Measurements from ENCODE around the gene CYP24A1.

The CYP24A1 gene

DNA sequence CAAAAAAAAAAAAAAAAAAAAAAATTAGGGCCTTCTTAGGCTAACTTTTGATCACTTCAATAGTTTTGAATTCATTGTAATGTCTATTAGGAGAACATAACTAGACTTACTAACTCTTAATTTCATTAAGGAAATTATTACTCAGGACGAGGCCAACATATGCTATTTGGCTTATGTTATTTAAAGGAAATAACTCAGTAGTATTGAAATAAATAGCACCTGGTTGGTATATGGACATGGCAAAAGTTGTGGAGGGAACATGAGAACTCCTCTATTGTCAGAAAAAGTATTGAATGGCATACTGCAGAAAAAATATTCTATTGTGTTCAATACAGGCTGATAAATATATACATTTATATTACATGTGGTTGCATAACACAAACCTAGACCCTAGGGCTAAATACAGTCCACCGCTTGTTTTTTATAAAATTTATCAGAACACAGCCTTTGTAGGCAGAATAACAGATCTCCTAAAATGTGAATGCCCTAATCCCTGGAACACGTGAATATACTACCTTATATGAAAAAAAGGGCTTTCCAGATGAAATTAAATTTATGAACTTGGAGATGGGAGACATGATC, 18.0 kb downstream of the CYP24A1 start:
- no peak for DNase-seq

DNA sequence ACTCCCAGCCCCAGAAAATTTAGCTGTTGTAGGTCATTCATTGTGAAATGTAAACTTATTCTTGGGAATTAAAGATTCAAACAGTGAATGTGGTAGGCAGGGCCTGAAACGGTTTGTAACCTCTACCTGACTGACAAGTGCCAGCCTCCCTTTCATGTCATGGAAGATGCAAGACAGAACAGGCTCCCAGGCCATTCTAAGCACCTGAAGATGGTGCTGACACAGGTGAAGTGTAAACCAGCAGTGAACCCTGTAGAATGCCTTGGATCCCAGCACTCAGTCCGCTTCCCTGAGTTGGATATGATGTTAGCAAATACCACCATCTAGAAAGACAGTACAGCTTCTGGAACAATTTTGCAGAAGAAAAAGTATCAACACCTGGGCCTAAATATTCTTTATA, 19.3 kb downstream of the CYP24A1 start:
- no peak for DNase-seq

- DNase-seq = no peak
Measured at GRCh38 chr20:54153847-54154246, 19.9 kb downstream of the CYP24A1 start.

DNA sequence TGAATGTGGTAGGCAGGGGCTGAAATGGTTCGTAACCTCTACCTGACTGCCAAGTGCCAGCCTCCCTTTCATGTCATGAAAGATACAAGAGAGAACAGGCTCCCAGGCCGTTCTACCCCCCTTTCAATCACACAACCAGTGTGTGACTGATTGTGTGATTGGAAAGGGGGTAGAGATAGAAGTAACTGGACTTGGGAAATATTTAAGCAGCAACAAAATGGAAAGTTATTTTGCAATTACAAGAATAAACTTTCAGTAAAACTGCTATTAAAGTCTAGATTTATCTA, 20.8 kb downstream of the CYP24A1 start:
- no peak for DNase-seq

DNA sequence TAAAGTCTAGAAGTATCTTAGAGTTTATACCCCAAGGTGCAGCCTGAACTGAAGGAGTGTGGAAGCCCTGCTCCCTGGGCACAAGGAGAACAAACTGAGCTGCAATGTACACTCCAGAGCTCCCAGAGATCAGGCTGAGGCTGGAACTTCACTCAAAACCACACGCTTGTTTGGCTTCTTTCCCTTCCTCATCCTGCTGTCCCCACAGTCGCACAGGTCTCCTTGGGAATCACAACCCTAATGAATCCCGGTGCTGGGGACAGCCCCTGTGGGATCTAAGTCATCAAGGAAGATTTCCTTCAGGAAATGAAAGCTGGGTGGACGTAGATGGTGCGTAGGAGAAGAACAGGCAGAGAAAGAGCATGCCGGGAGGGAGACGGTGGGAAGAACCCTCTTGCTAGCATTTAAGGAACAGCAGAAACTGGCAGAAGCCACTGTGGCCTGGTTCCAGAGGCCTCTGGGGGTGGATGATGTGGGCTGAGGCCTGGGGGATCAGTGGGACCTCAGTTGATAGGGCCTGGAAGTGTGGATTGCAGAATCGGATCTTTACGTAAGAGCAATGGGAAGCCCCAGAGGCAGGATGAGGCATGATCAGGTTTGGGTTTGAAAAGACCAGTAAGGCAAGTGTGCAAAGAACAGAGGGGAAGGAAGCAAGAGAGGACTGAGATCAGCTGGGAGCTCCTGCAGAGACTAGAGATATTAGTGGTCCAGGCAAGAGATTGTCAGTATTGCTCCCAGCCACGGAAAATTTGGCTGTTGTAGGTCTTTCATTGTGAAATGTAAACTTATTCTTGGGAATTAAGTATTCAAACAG, 21.4 kb downstream of the CYP24A1 start:
- no peak for DNase-seq

- no peak for DNase-seq
Measured at GRCh38 chr20:54151511-54152226, 22.1 kb downstream of the CYP24A1 start.

- no peak for DNase-seq
Measured at GRCh38 chr20:54151075-54151439, 22.7 kb downstream of the CYP24A1 start.

DNA sequence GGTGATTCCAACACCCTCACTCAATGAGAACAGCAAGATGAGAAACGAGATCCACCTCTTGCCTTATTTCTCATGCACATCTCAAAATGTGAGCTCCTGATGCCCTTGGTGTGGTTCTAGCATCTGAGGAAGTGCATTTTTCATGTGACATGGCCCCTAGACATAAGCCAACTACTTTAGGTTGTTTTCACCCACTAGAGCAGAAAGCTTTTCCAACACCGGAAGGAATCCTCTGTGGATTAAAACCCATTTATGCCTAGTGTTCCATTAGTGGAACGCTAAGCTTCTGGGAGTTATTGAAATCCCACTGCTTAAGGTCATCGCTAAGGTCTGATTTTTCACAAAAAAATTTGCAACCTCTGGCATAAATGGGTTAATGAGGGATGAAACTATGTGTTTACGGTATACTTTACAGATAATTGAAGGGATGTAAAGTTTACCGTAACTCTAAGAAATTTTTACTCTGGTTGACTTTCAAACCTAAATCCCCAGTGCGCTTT, 24.0 kb downstream of the CYP24A1 start:
- DNase-seq = no peak

DNA sequence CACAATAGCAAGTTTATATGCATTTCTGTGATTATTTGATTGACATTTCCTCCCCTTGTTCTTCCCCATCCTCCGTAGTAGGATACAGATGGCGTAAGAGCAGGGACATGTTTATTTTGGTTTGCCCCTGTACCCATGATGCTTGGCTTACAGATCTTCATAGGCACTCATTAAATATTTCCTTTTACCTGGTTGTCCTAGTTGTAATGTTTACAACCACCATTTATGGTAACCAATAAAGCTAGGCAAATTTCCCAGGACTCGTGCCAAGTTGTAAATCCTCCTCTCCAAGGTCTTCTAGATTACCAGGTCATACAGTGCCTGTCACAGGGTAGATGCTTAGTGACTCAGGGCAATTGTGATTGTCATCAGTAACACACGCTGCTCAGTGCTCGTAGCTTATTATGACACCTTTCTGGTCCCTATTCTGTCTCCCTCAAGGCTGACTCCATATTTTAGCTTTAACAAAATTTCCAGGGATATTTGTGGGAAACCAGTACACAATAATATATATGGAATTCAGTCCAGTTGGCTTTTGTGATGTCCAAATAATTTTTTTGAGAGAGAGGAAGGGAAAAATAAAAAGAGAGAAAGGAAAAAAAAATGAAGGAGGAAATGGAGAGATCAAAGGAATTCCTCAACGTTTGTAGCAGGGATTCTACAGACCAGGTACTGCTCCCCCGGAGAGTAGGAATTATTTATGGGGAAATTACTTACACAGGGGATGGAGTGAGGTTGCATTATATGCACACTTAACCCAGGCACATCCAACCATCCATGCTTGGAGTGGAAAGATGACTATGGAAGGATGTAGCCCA, 24.6 kb downstream of the CYP24A1 start:
- DNase-seq = no peak

GRCh38 chr20:54146672-54147071, 27.1 kb downstream of the CYP24A1 start:
- DNase-seq = no peak

GRCh38 chr20:54144847-54145414, 28.9 kb downstream of the CYP24A1 start:
- no peak for DNase-seq

DNA sequence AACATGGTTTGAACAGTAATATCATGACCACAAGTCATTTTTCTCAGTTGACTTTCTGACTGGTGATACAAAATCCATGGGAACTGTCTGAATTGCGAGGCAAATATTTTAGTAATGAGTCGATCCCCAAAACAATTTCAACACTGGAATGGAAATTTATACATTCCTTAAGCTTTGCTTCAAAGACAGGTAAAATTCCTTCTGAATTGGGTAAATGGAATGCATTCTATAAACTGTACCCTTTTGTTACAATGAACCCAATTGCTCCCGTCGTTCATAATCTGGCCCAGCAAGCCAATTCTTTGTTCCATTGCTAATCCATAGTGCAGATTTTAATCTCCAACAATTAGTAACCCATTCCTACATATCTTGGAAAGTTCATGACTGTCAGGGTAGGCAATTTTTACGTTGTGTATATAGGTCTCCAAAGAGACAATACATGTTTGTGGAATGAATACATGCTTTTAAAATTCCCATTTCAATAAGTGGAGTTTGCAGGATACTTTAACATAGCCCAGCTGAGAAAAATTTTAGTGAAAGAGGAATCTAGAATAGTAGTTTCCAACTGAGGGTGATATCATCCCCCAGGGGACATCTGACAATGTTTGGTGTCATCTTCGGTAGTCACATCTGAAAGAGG, 32.7 kb downstream of the CYP24A1 start:
- DNase-seq = no peak

DNA sequence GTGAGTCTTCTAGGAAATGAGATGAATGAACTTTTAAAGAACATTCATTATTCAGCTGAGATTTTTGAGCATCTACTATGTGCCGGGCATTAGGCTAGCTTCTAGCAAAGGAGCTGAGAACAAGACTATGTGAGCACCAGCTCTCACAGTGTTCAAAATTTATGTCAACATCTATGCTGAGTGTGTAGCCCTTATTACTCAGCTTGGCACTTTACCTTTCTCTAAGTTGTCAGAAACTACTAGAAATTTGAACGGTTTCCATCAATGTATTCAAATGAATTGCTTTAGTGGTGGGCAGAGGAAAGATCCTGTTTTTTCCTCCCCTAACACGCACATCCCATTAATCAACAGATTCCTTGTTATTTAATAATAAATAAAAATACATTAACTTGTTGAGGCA, 33.3 kb downstream of the CYP24A1 start:
- DNase-seq = no peak

- no peak for DNase-seq
Measured at GRCh38 chr20:54140067-54140466, 33.7 kb downstream of the CYP24A1 start.

DNA sequence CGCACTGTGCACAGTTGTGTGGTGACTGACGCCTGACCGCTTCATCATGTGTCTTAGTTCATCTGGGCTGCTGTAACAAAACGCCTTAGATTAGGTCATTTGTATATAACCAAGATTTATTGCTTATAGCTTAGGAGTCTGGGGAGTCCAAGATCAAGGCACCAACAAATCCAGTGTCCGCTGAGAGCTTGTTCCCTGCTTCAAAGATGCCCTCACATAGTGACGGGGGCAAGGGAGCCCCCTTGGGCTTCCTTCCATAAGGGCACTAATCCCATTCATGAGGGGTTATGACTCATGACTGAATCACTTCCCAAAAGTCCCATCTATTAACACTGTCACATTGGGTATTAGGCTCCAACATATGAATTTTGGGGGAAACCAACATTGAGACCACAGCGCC, 34.6 kb downstream of the CYP24A1 start:
- no peak for DNase-seq

GRCh38 chr20:54138427-54138826, 35.4 kb downstream of the CYP24A1 start:
- DNase-seq = no peak

- no peak for DNase-seq
Measured at GRCh38 chr20:54137115-54137514, 36.7 kb downstream of the CYP24A1 start.

GRCh38 chr20:54134445-54135220, 39.2 kb downstream of the CYP24A1 start:
- DNase-seq = no peak

DNA sequence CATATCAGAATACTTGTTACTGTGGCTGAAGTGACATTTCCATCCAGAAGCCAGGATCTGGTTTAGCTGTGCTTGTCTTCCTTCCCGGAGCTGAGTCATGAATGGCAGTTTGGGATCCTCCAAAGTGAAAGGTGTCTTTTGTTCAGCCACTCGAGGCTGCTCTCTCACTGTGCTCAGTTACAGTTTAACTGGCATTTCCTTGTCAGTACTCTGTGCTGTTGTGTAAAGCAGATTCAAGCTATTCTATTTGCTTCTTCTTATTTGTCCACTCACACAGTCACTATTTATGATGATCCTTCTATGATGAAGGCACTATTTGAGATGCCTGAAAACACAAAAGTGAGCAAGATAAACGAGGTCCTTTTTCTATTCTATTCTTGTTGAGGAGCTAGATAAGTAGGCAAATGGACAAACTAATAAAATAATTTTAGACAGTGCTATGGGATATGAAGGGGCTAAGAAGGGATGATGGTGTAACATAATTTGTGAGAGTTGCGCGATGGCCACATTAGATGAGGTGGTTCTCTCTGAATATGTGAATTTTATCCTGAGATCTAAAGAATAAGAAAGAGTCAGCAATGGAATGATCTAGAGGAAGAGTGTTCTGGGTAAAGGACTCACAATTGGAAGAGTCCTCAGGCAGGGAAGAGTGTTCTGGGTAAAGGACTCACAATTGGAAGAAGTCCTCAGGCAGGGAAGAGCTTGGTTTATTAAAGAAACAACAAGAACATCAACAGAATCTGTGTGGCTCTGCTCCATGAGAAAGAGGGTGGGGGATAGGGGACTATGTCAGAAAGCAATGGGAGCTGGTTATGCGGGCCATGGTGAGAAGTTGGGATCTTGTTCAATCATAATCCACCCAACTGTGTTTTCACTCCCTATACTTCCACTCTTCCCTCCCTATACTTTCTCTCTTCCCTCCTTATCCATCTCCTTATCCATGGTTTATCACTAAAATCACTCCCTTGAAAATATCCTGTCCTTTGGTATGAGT, 40.1 kb downstream of the CYP24A1 start:
- no peak for DNase-seq

Measured in activated CD8-positive, alpha-beta memory T cell treated with anti-CD3 and anti-CD28 coated beads, Interleukin-2, amount 50 U/mL, for 4 hours (primary cell).